PC-9 (cell line): ENCODE results near the gene NT5DC1. TPM values are rescaled to one million over a fixed set of nuclear protein-coding genes. Genes with fewer than 3 reads are reported as not detected.

Source experiments
- BruUV-seq: library from RNA; stranded (reverse); fragments of 400-500 nt; replicated peaks from 2 replicates; lab custom pipeline; 2021; lab: Mats Ljungman, UMichigan
- CTCF ChIA-PET: fragments of 300-600 bp; sonication (Branson Sonifier 250); formaldehyde crosslinking; loops from one replicate; lab custom pipeline; 2022; ENCODE audit warnings: antibody characterized with exemption; lab: Charles Lee
- POLR2A ChIA-PET: fragments of 300-600 bp; sonication (Branson Sonifier 250); formaldehyde crosslinking; loops from one replicate; lab custom pipeline; 2022; ENCODE audit warnings: antibody characterized with exemption; ENCODE audit not compliant: unreplicated experiment; lab: Charles Lee
- DNase-seq, 2 experiments: peaks; one replicate each; pipeline versions ENCODE4 v3.0.0 to v3.0.0-alpha.2; 2015 to 2022; ENCODE audit warnings: mixed read lengths in 1 of 2
- H2AFZ ChIP-seq: fragments of 200-600 bp; sonication (generic); 2 replicates; pipeline ENCODE4 v1.8.1; 2017; ENCODE audit warnings: antibody characterized with exemption
- H3F3A ChIP-seq: fragments of 200-600 bp; sonication (generic); 2 replicates; pipeline ENCODE4 v1.8.1; 2017; ENCODE audit warnings: antibody characterized with exemption, mild to moderate bottlenecking, low read depth; ENCODE audit not compliant: insufficient read depth
- H3K27ac ChIP-seq: fragments of 200-600 bp; sonication (generic); 2 replicates; pipeline ENCODE4 v1.6.1; 2016; ENCODE audit warnings: mixed run types
- H3K27me3 ChIP-seq: fragments of 200-600 bp; sonication (generic); 2 replicates; pipeline ENCODE4 v1.6.1; 2016; ENCODE audit warnings: low read depth, mixed run types; ENCODE audit not compliant: insufficient read depth
- H3K36me3 ChIP-seq: fragments of 200-600 bp; sonication (generic); 2 replicates; pipeline ENCODE4 v1.6.1; 2016; ENCODE audit warnings: low read depth, mixed run types
- H3K4me1 ChIP-seq: fragments of 200-600 bp; sonication (generic); replicated peaks from 2 replicates; pipeline ENCODE4 v1.6.1; 2016; ENCODE audit warnings: mixed run types; ENCODE audit not compliant: insufficient read depth
- H3K4me2 ChIP-seq: fragments of 200-600 bp; sonication (generic); 2 replicates; pipeline ENCODE4 v1.6.1; 2017; ENCODE audit warnings: mixed run types
- H3K4me3 ChIP-seq: fragments of 200-600 bp; sonication (generic); 2 replicates; pipeline ENCODE4 v1.6.1; 2016; ENCODE audit warnings: mixed run types
- H3K79me2 ChIP-seq: fragments of 200-600 bp; sonication (generic); 2 replicates; pipeline ENCODE4 v1.6.1; 2017; ENCODE audit warnings: low read depth, mixed run types
- H3K9me2 ChIP-seq: fragments of 200-600 bp; sonication (generic); 2 replicates; pipeline ENCODE4 v1.8.1; 2017; ENCODE audit warnings: mild to moderate bottlenecking; ENCODE audit not compliant: insufficient read depth
- H3K9me3 ChIP-seq: fragments of 200-600 bp; sonication (generic); 2 replicates; pipeline ENCODE4 v1.8.1; 2016; ENCODE audit warnings: low read depth; ENCODE audit not compliant: insufficient read depth
- H4K20me1 ChIP-seq: fragments of 200-600 bp; sonication (generic); 2 replicates; pipeline ENCODE4 v1.8.1; 2017; ENCODE audit not compliant: insufficient read depth
- EZH2 ChIP-seq: fragments of 200-600 bp; sonication (generic); IDR thresholded peaks from 2 replicates; pipeline ENCODE4 v1.8.0; 2017; ENCODE audit warnings: antibody characterized with exemption, low read depth
- intact Hi-C: fragments of 100-400 bp; cut with micrococcal nuclease; formaldehyde crosslinking; loops from one replicate; pipeline ENCODE4 v1.10.0; 2022; ENCODE audit not compliant: unreplicated experiment
- total RNA-seq: library from RNA; stranded (reverse); gene quantifications from 2 replicates; pipeline ENCODE4 v1.2.3, GENCODE V29; 2021
- TF ChIP-seq, protein P1 (sequence below): fragments of 200-600 bp; sonication (generic); conservative IDR thresholded peaks from 2 replicates; pipeline ENCODE4 v1.6.1; 2017; ENCODE audit warnings: mixed run types, antibody characterized with exemption, mild to moderate bottlenecking, moderate library complexity

Gene NT5DC1
- total RNA-seq, 1 experiment from 2014 or later: 33.5 TPM

DNA sequence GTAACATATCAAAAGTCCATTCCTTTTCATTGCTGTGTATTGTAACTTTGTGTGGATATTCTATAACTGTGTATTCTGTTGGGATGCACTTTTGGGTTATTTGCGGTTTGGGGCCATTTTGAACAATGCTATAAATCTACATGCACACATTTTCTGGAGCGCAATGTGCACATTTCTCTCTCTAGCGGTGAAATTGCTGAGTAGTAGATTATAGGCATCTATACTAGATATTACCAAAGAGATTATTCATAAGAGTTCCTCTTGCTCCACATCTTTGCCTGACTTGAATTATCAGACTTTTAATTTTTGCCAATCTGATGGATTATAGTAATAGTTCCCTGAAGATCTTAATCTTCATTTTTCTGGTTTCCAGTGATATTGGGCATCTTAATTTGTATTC, 21.7 kb upstream of the NT5DC1 start:
- no peaks in the 10 kb centered on the region for H3K9me3 ChIP-seq
- no peaks in the 10 kb centered on the region for H3K9me2 ChIP-seq
- H3K4me2 ChIP-seq: no peak overlapping the region
- POLR2A ChIA-PET: no interaction called here
- no peak overlapping the region for H3K27ac ChIP-seq
- no peak overlapping the region for H3K4me3 ChIP-seq
- H4K20me1 ChIP-seq: no peaks in the 10 kb centered on the region
- no peaks in the 10 kb centered on the region for H3K36me3 ChIP-seq
- no TSS peak for BruUV-seq
- intact Hi-C loops: no loop called here
- peaks cover 11% of the 10 kb centered on the region for H3K4me1 ChIP-seq
- H3K27me3 ChIP-seq: no peaks in the 10 kb centered on the region
- 0 out of 2 replicates have a peak, but pooled peaks cover under 1% of the 10 kb centered on the region for H3F3A ChIP-seq
- no peak overlapping the region for H2AFZ ChIP-seq
- TF ChIP-seq, protein P1, sequence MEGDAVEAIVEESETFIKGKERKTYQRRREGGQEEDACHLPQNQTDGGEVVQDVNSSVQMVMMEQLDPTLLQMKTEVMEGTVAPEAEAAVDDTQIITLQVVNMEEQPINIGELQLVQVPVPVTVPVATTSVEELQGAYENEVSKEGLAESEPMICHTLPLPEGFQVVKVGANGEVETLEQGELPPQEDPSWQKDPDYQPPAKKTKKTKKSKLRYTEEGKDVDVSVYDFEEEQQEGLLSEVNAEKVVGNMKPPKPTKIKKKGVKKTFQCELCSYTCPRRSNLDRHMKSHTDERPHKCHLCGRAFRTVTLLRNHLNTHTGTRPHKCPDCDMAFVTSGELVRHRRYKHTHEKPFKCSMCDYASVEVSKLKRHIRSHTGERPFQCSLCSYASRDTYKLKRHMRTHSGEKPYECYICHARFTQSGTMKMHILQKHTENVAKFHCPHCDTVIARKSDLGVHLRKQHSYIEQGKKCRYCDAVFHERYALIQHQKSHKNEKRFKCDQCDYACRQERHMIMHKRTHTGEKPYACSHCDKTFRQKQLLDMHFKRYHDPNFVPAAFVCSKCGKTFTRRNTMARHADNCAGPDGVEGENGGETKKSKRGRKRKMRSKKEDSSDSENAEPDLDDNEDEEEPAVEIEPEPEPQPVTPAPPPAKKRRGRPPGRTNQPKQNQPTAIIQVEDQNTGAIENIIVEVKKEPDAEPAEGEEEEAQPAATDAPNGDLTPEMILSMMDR: no peak
- no peak for TF ChIP-seq EZH2
- H3K79me2 ChIP-seq: no peaks in the 10 kb centered on the region
- DNase-seq: no peak
- CTCF ChIA-PET: no interaction called here

DNA sequence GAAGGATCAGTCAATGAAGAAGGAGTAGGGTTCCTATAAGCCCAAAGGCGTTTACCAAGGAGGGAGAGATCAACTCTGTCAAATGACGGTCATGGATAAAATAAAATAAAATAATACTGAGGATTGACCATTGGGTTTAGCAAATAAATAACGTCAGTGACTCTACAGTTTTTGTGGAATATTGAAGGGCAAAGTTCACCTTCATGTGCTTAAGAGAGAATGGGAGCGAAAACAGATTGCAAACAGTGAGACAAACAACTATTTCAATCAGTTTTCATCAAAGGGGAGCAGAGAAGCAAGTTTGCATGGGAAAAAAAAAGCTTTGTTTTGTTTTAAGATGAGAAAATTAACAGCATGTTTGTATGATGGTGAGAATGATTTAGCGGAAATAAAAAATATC, 17.6 kb upstream of the NT5DC1 start:
- H3K4me1 ChIP-seq: peaks cover 15% of the 10 kb centered on the region
- H3K4me3 ChIP-seq: no peak overlapping the region
- H4K20me1 ChIP-seq: no peaks in the 10 kb centered on the region
- H3K36me3 ChIP-seq: no peaks in the 10 kb centered on the region
- CTCF ChIA-PET: no interaction called here
- no peak for DNase-seq
- H3K4me2 ChIP-seq: no peak overlapping the region
- H3F3A ChIP-seq: no peaks in the 10 kb centered on the region
- H2AFZ ChIP-seq: no peak overlapping the region
- H3K79me2 ChIP-seq: no peaks in the 10 kb centered on the region
- no peaks in the 10 kb centered on the region for H3K9me3 ChIP-seq
- POLR2A ChIA-PET: no interaction called here
- no peaks in the 10 kb centered on the region for H3K27me3 ChIP-seq
- intact Hi-C loops: no loop called here
- H3K27ac ChIP-seq: no peak overlapping the region
- TF ChIP-seq EZH2: no peak
- TF ChIP-seq, protein P1: no peak
- no peaks in the 10 kb centered on the region for H3K9me2 ChIP-seq
- no TSS peak for BruUV-seq

- TF ChIP-seq EZH2: no peak
- TF ChIP-seq, protein P1: no peak
- Histone ChIP-seq H3K4me3 (no peak overlapping the region), H3K27me3 (no peaks in the 10 kb centered on the region), H4K20me1 (no peaks in the 10 kb centered on the region), H3K79me2 (no peaks in the 10 kb centered on the region), H3K36me3 (no peaks in the 10 kb centered on the region), H3K4me1 (peaks cover 16% of the 10 kb centered on the region), H3K9me2 (no peaks in the 10 kb centered on the region), H3F3A (no peaks in the 10 kb centered on the region), H3K4me2 (no peak overlapping the region), H2AFZ (no peak overlapping the region), H3K9me3 (0 out of 2 replicates have a peak, but pooled peaks cover 3% of the 10 kb centered on the region), H3K27ac (no peak overlapping the region)
- CTCF ChIA-PET: no interaction called here
- intact Hi-C loops: no loop called here
- POLR2A ChIA-PET: no interaction called here
- no TSS peak for BruUV-seq
- DNase-seq: no peak
Measured at GRCh38 chr6:116084284-116084683, 16.4 kb upstream of the NT5DC1 start.
